PC-9 (cell line): ENCODE measurements around the gene METTL15. TPM values are rescaled to one million over a fixed set of nuclear protein-coding genes. Genes with fewer than 3 reads are reported as not detected.
"Not testable (repeated sequence)": the region's sequence is repeated elsewhere in the genome, so short reads cannot be mapped to it uniquely, and the experiment has no call there.

Experiments used
- BruUV-seq: library from RNA; stranded (reverse); fragments of 400-500 nt; replicated peaks from 2 replicates; lab custom pipeline; 2021; lab: Mats Ljungman, UMichigan
- CTCF ChIA-PET: fragments of 300-600 bp; sonication (Branson Sonifier 250); formaldehyde crosslinking; loops from one replicate; lab custom pipeline; 2022; ENCODE audit warnings: antibody characterized with exemption; lab: Charles Lee
- POLR2A ChIA-PET: fragments of 300-600 bp; sonication (Branson Sonifier 250); formaldehyde crosslinking; loops from one replicate; lab custom pipeline; 2022; ENCODE audit warnings: antibody characterized with exemption; ENCODE audit not compliant: unreplicated experiment; lab: Charles Lee
- DNase-seq, 2 experiments: peaks; one replicate each; pipeline versions ENCODE4 v3.0.0 to v3.0.0-alpha.2; 2015 to 2022; ENCODE audit warnings: mixed read lengths in 1 of 2
- H2AFZ ChIP-seq: fragments of 200-600 bp; sonication (generic); 2 replicates; pipeline ENCODE4 v1.8.1; 2017; ENCODE audit warnings: antibody characterized with exemption
- H3F3A ChIP-seq: fragments of 200-600 bp; sonication (generic); 2 replicates; pipeline ENCODE4 v1.8.1; 2017; ENCODE audit warnings: antibody characterized with exemption, mild to moderate bottlenecking, low read depth; ENCODE audit not compliant: insufficient read depth
- H3K27ac ChIP-seq: fragments of 200-600 bp; sonication (generic); 2 replicates; pipeline ENCODE4 v1.6.1; 2016; ENCODE audit warnings: mixed run types
- H3K27me3 ChIP-seq: fragments of 200-600 bp; sonication (generic); 2 replicates; pipeline ENCODE4 v1.6.1; 2016; ENCODE audit warnings: low read depth, mixed run types; ENCODE audit not compliant: insufficient read depth
- H3K36me3 ChIP-seq: fragments of 200-600 bp; sonication (generic); 2 replicates; pipeline ENCODE4 v1.6.1; 2016; ENCODE audit warnings: low read depth, mixed run types
- H3K4me1 ChIP-seq: fragments of 200-600 bp; sonication (generic); replicated peaks from 2 replicates; pipeline ENCODE4 v1.6.1; 2016; ENCODE audit warnings: mixed run types; ENCODE audit not compliant: insufficient read depth
- H3K4me2 ChIP-seq: fragments of 200-600 bp; sonication (generic); 2 replicates; pipeline ENCODE4 v1.6.1; 2017; ENCODE audit warnings: mixed run types
- H3K4me3 ChIP-seq: fragments of 200-600 bp; sonication (generic); 2 replicates; pipeline ENCODE4 v1.6.1; 2016; ENCODE audit warnings: mixed run types
- H3K79me2 ChIP-seq: fragments of 200-600 bp; sonication (generic); 2 replicates; pipeline ENCODE4 v1.6.1; 2017; ENCODE audit warnings: low read depth, mixed run types
- H3K9me2 ChIP-seq: fragments of 200-600 bp; sonication (generic); 2 replicates; pipeline ENCODE4 v1.8.1; 2017; ENCODE audit warnings: mild to moderate bottlenecking; ENCODE audit not compliant: insufficient read depth
- H3K9me3 ChIP-seq: fragments of 200-600 bp; sonication (generic); 2 replicates; pipeline ENCODE4 v1.8.1; 2016; ENCODE audit warnings: low read depth; ENCODE audit not compliant: insufficient read depth
- H4K20me1 ChIP-seq: fragments of 200-600 bp; sonication (generic); 2 replicates; pipeline ENCODE4 v1.8.1; 2017; ENCODE audit not compliant: insufficient read depth
- CTCF ChIP-seq: fragments of 200-600 bp; sonication (generic); conservative IDR thresholded peaks from 2 replicates; pipeline ENCODE4 v1.6.1; 2017; ENCODE audit warnings: mixed run types, antibody characterized with exemption, mild to moderate bottlenecking, moderate library complexity
- EZH2 ChIP-seq: fragments of 200-600 bp; sonication (generic); IDR thresholded peaks from 2 replicates; pipeline ENCODE4 v1.8.0; 2017; ENCODE audit warnings: antibody characterized with exemption, low read depth
- intact Hi-C: fragments of 100-400 bp; cut with micrococcal nuclease; formaldehyde crosslinking; loops from one replicate; pipeline ENCODE4 v1.10.0; 2022; ENCODE audit not compliant: unreplicated experiment
- total RNA-seq: library from RNA; stranded (reverse); gene quantifications from 2 replicates; pipeline ENCODE4 v1.2.3, GENCODE V29; 2021

METTL15 gene
- total RNA-seq, 1 experiment from 2014 or later, result 19.9 TPM

GRCh38 chr11:28098257-28098656, 9.9 kb upstream of the METTL15 start:
- no peaks in the 10 kb centered on the region for H3K27me3 ChIP-seq
- H4K20me1 ChIP-seq, result no peaks in the 10 kb centered on the region; the same call in 1 of the 2 replicates
- CTCF ChIA-PET, result no interaction called here
- POLR2A ChIA-PET, result no interaction called here
- H3K27ac ChIP-seq, result no peak overlapping the region
- H3F3A ChIP-seq, result no peaks in the 10 kb centered on the region
- peaks cover 56% of the 10 kb centered on the region for H3K79me2 ChIP-seq
- no peak overlapping the region for H3K4me2 ChIP-seq
- BruUV-seq, result no TSS peak
- intact Hi-C loops, result no loop called here
- no peak for TF ChIP-seq CTCF
- TF ChIP-seq EZH2, result no peak
- no peaks in the 10 kb centered on the region for H3K4me1 ChIP-seq
- no peak overlapping the region for H3K4me3 ChIP-seq
- peaks cover 20% of the 10 kb centered on the region; the same call in 1 of the 2 replicates for H3K36me3 ChIP-seq
- no peak overlapping the region for H2AFZ ChIP-seq
- H3K9me2 ChIP-seq, result no peaks in the 10 kb centered on the region
- DNase-seq, result no peak
- H3K9me3 ChIP-seq, result no peaks in the 10 kb centered on the region

GRCh38 chr11:28099715-28100114, 8.5 kb upstream of the METTL15 start:
- no peak for DNase-seq
- H2AFZ ChIP-seq, result no peak overlapping the region
- CTCF ChIA-PET, result no interaction called here
- no peak overlapping the region for H3K4me3 ChIP-seq
- intact Hi-C loops, result loop anchor here (10.0 kb wide), 2 partner anchors 245 to 1235 kb away; no protein-coding TSS in a partner anchor
- no peak overlapping the region for H3K27ac ChIP-seq
- POLR2A ChIA-PET, result no interaction called here
- peaks cover 18% of the 10 kb centered on the region; the same call in 1 of the 2 replicates for H3K36me3 ChIP-seq
- no peak for TF ChIP-seq CTCF
- no peak for TF ChIP-seq EZH2
- H4K20me1 ChIP-seq, result no peaks in the 10 kb centered on the region; the same call in 1 of the 2 replicates
- no peaks in the 10 kb centered on the region for H3K9me2 ChIP-seq
- H3K9me3 ChIP-seq, result no peaks in the 10 kb centered on the region
- BruUV-seq, result no TSS peak
- peaks cover 71% of the 10 kb centered on the region for H3K79me2 ChIP-seq
- no peaks in the 10 kb centered on the region for H3K27me3 ChIP-seq
- peaks cover 7% of the 10 kb centered on the region; the same call in 1 of the 2 replicates for H3K4me1 ChIP-seq
- H3F3A ChIP-seq, result no peaks in the 10 kb centered on the region
- no peak overlapping the region for H3K4me2 ChIP-seq

GRCh38 chr11:28100665-28101064, 7.5 kb upstream of the METTL15 start:
- Histone ChIP-seq H3K79me2 (peaks cover 75% of the 10 kb centered on the region), H3K4me1 (peaks cover 16% of the 10 kb centered on the region), H3F3A (no peaks in the 10 kb centered on the region), H3K36me3 (0 out of 2 replicates have a peak, but pooled peaks cover 8% of the 10 kb centered on the region), H3K27ac (no peak overlapping the region), H3K9me3 (no peaks in the 10 kb centered on the region), H3K9me2 (no peaks in the 10 kb centered on the region), H2AFZ (no peak overlapping the region), H4K20me1 (no peaks in the 10 kb centered on the region), H3K4me2 (no peak overlapping the region), H3K27me3 (no peaks in the 10 kb centered on the region), H3K4me3 (no peak overlapping the region)
- no peak for DNase-seq
- ChIA-PET POLR2A (interaction anchor here (0.7 kb wide), 1 partner anchor 11 kb away, joined by 13 read pairs; no protein-coding TSS in a partner anchor), CTCF (no interaction called here)
- TF ChIP-seq EZH2 (no peak), CTCF (no peak)
- no TSS peak for BruUV-seq
- intact Hi-C loops, result loop anchor here (10.0 kb wide), 2 partner anchors 244 to 1234 kb away; no protein-coding TSS in a partner anchor

- peaks cover 29% of the 10 kb centered on the region for H3K4me1 ChIP-seq
- H3K4me3 ChIP-seq, H4K20me1 ChIP-seq, H3K27ac ChIP-seq, H3F3A ChIP-seq, H2AFZ ChIP-seq, CTCF ChIA-PET, DNase-seq, POLR2A ChIA-PET, H3K27me3 ChIP-seq, H3K36me3 ChIP-seq, BruUV-seq, H3K9me2 ChIP-seq, H3K4me2 ChIP-seq, H3K9me3 ChIP-seq: not testable (repeated sequence)
- H3K79me2 ChIP-seq, result peaks cover 91% of the 10 kb centered on the region
- intact Hi-C loops, result loop anchor here (10.0 kb wide), 2 partner anchors 243 to 1233 kb away; no protein-coding TSS in a partner anchor
Measured at GRCh38 chr11:28102300-28102699, 5.9 kb upstream of the METTL15 start.
